H1 (cell line): ENCODE measurements around the gene ARPC2. TPM values are rescaled to one million over a fixed set of nuclear protein-coding genes. Genes with fewer than 3 reads are reported as not detected.

Experiments used
- ASH2L ChIP-seq: fragments of 200-600, 300-600 bp; sonication (generic); IDR thresholded peaks from one replicate; pipeline ENCODE4 v1.7.1; 2017; ENCODE audit warnings: low read length
- CEBPB ChIP-seq: IDR thresholded peaks from 2 replicates; pipeline ENCODE4 v1.6.1; 2012; ENCODE audit warnings: low read depth, low read length
- CTBP2 ChIP-seq: IDR thresholded peaks from 2 replicates; pipeline ENCODE4 v1.7.0; 2011; ENCODE audit warnings: borderline replicate concordance, mild to moderate bottlenecking, moderate library complexity, mixed read lengths, low read length; ENCODE audit not compliant: insufficient read depth, insufficient read length
- HDAC2 ChIP-seq, 2 experiments: fragments of 300-600 bp in 1 of 2; sonication (generic) in 1 of 2; IDR thresholded peaks; 2 replicates each; pipeline ENCODE4 v1.6.1; 2011 to 2012; ENCODE audit warnings: low read depth in 2 of 2, low read length in 2 of 2, mild to moderate bottlenecking in 2 of 2, moderate library complexity in 2 of 2, borderline replicate concordance in 1 of 2, inconsistent platforms in 1 of 2
- KDM1A ChIP-seq: fragments of 200-600, 300-600 bp; sonication (generic); IDR thresholded peaks from 2 replicates; pipeline ENCODE4 v1.7.1; 2016; ENCODE audit warnings: mild to moderate bottlenecking, low read length, borderline replicate concordance
- POLR2AphosphoS5 ChIP-seq: IDR thresholded peaks from 2 replicates; pipeline ENCODE4 v1.6.1; 2011; ENCODE audit warnings: low read depth, low read length
- SRF ChIP-seq: IDR thresholded peaks from 2 replicates; pipeline ENCODE4 v1.6.1; 2011; ENCODE audit warnings: mild to moderate bottlenecking, low read depth, low read length, moderate library complexity
- TAF1 ChIP-seq: IDR thresholded peaks from 2 replicates; pipeline ENCODE4 v1.6.1; 2011; ENCODE audit warnings: mild to moderate bottlenecking, low read depth, low read length
- ZNF274 ChIP-seq: IDR thresholded peaks from 2 replicates; pipeline ENCODE4 v1.7.0; 2012; ENCODE audit warnings: low read length, borderline replicate concordance; ENCODE audit errors: extremely low read depth
- polyA plus RNA-seq, 7 experiments: library from polyadenylated mRNA; depleted of rRNA in 3 of 7; stranded (reverse) in 5 of 7; unstranded in 2 of 7; fragments of >200 nt in 5 of 7; fragments of 200-250 nt in 2 of 7; gene quantifications; 1 replicate in 5 of 7; 2 replicates in 1 of 7; 4 replicates in 1 of 7; pipeline versions ENCODE4 v1.2.1 to v1.2.3, GENCODE V29; 2011 to 2013; ENCODE audit warnings: missing spikeins in 2 of 7, mixed read lengths in 2 of 7
- total RNA-seq: library from RNA; stranded (reverse); fragmentation: NEBNext Ultra II Directional; extraction: Animal tissue kit (Norgen Biotek cat#: 25700); gene quantifications from 2 replicates; pipeline ENCODE4 v1.2.1, GENCODE V29; 2021
- TF ChIP-seq, protein P1 (sequence below): IDR thresholded peaks from 2 replicates; pipeline ENCODE4 v1.6.1; 2011; ENCODE audit warnings: low read depth, mild to moderate bottlenecking, low read length; ENCODE audit not compliant: insufficient read depth
- TF ChIP-seq, protein P2 (sequence below), 3 experiments: IDR thresholded peaks; 1 replicate in 2 of 3; 2 replicates in 1 of 3; pipeline versions ENCODE4 v1.5.1 to v1.6.1; 2011; ENCODE audit warnings: low read length in 3 of 3, mild to moderate bottlenecking in 3 of 3, inconsistent platforms in 2 of 3, low read depth in 1 of 3, moderate library complexity in 1 of 3; ENCODE audit not compliant: insufficient read depth in 1 of 3; ENCODE audit errors: control extremely low read depth in 1 of 3

Gene ARPC2
- total and polyA plus RNA-seq, 2 of the 8 experiments (the other 6 are each of a cell fraction or from before 2014, with no cell fraction given), result 174 to 195 TPM

- TF ChIP-seq, protein P1, sequence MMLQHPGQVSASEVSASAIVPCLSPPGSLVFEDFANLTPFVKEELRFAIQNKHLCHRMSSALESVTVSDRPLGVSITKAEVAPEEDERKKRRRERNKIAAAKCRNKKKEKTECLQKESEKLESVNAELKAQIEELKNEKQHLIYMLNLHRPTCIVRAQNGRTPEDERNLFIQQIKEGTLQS, result no peak
- TF ChIP-seq ZNF274, result no peak
- no peak for TF ChIP-seq KDM1A
- TF ChIP-seq ASH2L, result no peak
- TF ChIP-seq SRF, result no peak
- peak; percentile 46; the same call in 1 of the 2 replicates for TF ChIP-seq CEBPB
- TF ChIP-seq, protein P2, sequence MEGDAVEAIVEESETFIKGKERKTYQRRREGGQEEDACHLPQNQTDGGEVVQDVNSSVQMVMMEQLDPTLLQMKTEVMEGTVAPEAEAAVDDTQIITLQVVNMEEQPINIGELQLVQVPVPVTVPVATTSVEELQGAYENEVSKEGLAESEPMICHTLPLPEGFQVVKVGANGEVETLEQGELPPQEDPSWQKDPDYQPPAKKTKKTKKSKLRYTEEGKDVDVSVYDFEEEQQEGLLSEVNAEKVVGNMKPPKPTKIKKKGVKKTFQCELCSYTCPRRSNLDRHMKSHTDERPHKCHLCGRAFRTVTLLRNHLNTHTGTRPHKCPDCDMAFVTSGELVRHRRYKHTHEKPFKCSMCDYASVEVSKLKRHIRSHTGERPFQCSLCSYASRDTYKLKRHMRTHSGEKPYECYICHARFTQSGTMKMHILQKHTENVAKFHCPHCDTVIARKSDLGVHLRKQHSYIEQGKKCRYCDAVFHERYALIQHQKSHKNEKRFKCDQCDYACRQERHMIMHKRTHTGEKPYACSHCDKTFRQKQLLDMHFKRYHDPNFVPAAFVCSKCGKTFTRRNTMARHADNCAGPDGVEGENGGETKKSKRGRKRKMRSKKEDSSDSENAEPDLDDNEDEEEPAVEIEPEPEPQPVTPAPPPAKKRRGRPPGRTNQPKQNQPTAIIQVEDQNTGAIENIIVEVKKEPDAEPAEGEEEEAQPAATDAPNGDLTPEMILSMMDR (IDR thresholded peaks at IDR 0.05; ENCODE audit: control extremely low read depth in 1 of 3, insufficient read depth in 1 of 3, low read depth in 1 of 3, low read length in 3 of 3), result peak in 2 of 3 experiments; percentile 89 to 93; a peak in 3 of 4 replicates
- no peak for TF ChIP-seq TAF1
- TF ChIP-seq CTBP2, result no peak
- TF ChIP-seq POLR2AphosphoS5, result no peak
- no peak for TF ChIP-seq HDAC2 (IDR thresholded peaks at IDR 0.05; ENCODE audit: borderline replicate concordance in 1 of 2, low read depth in 2 of 2, low read length in 2 of 2)
Observed at GRCh38 chr2:218272531-218273212, 55.7 kb downstream of the ARPC2 start (continued).
